Measurements from ENCODE around the gene RPL10.

Gene RPL10

DNA sequence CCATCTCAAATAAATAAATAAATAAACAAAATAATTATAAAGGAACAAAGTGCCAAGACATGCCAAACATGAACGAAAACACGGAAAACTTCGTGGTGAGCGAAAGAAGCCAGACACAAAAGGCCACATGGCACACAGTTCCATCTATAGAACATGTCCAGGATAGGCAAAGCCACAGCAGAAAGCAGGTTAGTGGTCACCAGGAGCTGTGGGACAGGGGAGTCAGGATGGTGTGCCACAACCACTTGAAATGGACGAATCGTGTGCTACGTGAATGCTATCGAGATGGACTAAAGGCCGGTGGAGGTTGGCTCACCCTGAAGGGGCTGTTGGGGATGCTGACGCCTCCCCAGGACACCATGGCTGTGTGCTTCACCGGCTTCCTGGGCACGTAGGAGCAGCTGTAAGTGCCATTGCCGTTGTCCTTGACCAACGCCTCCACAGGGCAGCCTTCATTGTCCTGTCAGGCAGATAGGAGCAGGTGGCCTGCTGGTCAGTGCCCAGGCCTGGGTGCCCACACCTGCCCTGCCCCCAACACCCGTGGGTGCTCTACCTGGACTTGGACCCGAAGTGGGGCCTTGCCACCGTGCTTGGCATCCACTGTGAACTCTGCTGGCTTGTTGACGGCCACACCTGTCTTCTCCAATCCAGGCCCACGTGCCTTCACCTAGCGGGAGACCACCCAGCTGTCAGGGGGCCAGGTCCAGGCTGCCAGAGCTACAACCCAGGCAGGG lies 34.3 kb upstream of the RPL10 start:
- DNase-seq, result no peak

DNA sequence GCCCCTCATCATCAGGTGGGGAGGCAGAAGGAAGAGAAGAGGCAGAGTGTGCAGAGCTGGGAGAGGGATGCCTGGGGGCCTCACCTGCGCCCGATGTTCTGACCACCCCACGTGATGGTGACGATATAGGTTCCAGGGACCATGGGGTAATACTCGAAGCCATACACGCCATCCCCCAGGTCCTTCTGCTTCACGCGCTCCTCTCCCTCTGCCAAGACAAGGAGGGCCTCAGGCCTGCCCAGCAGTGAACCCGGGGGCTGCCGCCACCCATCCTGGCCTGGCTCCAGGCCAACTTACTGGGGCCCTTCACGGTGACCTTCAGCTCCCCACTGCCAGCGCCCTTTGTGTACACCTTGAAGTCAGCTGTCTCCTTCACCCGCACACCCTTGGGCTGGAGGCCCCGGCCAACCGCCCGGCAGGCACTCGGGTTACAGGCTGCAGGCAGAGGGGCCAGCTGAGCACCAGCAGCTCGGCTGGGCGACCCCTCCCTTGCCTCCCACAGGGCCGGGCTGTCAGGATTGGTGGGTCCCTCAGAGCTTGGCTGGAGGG lies 33.1 kb upstream of the RPL10 start:
- DNase-seq, result no peak

DNA sequence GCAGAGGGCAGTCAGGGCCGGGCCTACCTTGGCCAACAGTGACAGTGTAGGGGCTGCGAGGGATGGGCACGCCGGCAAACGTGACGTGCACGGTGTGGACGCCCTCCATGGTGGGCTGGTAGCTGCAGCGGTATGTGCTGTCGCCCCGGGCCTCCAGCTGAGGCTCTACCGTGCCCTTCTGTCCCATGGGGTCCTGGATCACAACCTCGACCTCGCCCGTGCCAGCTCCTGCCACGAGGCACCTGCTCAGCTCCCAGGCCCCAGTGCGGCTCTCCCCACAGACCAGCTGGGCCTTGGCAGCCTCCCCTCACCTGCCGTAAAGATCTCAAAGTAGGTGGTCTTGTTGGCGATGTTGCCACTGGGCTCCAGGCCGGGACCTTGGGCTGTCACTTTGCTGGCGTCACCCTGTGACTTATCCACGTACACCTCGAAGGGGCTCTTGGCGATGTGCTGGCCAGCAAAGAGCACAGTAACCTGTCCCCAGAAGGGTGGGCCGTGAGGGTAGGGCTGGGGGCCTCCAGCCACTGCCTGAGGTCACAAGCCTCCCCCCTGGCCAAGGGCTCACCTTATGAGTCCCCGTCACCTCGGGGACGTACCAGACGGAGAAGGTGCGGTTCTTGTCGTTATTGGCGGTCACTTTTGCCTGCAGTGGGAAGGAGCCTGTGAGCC lies 32.0 kb upstream of the RPL10 start:
- no peak for DNase-seq

DNA sequence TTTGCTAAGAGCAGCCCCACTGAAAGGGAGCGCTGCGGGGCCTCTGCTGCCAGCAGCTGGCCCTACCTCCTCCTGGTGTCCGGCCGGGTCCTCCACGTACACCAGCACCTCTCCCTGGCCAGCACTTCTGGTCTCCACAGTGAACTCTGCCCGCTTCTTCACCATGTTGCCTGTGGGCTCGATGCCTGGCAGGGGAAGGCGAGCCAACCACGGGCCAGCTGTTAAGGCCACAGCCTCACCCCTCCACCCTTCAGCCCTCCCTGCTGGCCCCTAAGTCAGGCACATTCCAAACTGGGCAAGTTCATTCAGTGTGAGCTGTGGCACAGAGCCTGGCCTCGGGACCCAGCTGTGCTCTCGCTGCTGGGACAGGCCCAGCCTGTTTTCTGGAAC lies 31.5 kb upstream of the RPL10 start:
- no peak for DNase-seq

DNA sequence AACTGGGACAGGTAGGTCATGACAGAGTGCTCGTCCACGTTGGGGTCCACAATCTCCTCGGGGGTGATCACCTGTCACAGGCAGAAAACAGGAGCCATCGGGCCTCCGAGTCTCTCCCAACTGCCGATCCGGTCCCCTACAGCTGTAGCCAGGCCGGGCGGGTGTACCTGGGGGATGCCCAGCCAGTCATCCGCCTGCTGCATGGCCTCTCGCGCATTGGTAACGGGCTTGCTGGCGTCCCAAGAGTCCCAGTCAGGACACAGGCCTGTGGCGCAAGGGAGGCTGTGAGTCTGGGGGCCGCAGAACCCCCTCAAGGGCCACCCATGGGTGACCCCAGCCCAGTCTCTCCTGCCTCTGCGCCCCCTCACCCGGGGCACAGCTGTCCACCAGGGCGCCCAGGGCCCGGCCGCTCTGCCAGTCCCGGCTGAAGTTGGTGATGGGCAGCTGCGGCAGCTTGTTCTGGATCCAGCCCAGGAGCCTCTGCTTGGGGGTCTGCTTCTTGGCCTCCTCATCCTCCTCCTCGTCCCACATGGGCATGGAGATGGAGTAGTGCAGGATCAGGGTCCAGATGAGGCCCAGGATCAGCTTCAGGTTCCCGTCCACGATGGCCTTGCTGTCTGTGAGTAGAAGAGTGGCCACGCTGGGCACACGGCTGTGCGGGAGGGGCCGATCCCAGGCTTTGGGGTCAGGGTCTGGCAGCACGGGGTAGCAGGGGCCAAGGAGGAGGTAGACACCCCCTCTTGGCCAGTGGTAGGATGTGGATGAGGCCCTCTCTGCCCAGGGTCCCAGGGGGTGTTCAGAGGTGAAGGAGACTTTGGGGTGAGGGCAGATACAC lies 30.5 kb upstream of the RPL10 start:
- no peak for DNase-seq

DNA sequence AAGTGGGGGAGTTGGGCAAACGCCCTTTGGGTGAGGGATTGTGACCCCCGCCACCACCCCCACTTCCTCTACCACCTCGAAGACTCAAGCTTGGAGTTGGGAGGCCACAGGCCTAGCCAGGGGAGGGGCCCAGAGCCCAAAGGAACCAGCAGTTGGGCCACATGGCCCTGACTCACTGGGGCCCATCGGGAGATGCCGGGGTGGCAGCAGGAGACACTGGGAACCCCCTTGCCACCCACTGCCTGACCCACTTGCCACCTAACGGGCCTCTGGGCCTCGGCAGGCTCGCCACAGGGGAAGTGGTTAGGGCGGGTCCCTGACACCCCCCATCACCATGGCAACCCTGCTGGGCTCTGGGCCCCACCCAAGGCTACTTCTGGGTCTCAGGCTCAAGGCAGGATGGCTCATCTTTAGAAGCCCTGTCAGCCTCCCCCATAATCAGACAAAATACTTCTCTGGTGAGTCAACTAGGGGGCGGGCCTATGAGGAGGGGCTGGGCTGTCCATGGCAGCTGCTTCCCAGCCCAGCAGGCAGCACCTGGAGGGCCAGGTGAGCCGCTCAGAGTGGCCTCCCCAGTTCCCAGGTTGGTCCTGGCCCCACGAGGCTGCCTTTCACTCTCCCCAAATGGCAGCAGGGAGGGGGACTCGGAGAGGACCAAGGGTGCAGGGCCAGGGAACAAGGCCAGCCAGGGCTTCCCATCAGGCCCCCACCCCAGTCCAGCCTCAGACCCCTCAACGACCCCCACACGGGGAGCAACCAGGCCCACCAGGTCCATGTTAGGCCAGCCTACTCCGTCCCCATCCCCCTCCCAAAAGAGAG lies 29.3 kb upstream of the RPL10 start:
- peak; percentile 93 for DNase-seq

DNA sequence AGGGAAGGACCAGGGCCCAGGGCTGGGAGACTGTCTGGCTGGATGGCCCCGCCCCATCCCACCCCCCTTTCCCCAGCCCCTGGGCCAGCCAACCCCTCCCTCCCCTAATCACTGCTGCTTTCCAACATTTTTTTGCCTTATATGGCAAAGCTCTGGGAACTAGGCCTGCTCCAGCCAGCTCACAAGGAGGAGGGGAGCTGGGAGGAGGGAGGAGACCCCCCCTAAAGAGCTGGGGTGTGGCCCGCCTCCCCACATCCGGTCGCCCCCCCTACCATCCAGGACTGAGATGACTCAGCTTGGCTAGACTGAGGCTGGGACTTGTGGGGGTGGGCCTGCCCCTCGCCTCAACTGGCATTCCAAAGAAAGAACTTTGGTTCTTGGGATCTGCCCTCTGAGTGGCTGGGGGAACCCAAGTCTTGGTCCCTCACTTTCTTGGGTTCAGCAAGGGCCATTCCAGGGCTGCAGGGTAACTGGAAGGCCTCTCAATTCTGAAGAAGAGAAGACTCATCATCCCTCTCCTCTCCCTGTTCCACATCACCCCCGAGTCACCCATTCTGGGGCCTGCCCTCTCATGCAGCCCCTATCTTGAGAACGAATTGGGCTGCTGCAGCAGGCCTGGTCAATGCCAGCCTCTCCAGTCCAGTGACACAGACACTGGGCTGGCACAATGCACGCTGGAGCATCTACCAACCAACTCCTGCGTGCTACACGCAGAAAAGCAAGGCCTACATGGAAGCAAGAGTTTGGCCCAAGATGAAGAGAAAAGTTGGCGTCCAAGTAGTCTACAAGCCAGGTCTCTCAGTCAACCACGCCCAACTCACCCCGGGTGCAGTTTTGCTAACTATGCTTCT lies 28.5 kb upstream of the RPL10 start:
- peak; percentile 67 for DNase-seq

DNA sequence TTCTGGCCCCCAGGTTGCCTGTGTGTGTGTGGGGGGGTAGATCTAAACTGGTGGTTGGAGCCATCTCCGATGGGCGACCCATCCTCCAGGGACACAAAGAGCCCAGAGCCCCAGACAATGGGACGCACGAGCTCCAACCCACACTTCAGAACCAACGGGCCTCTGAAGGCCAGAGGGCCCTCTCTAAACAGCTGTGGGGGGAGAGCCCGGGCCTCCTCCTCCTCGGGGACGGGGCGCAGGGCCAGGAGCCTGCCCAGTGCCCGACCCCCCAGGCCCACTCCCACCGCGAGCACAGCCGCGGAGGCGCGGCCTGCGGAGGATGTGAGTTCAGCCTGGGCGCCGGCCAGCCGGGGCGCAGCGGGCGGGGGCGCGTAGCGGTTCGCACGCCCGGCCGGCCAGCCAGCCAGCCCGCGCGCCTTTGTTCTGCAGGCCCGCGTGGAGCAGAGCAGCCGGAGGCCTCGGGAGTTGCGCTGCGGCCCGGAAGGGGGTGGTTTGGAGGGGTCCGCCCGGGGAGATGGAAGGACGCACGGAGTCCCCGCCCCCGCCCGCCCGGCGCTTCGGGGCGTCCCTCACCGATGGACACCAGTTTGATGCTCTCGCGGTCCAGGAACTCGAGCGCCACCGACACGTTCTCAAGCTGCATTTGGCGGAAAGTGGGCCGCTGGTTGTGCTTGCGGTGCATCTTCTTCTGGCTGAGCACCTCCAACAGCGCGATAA lies 27.7 kb upstream of the RPL10 start:
- no peak for DNase-seq

DNA sequence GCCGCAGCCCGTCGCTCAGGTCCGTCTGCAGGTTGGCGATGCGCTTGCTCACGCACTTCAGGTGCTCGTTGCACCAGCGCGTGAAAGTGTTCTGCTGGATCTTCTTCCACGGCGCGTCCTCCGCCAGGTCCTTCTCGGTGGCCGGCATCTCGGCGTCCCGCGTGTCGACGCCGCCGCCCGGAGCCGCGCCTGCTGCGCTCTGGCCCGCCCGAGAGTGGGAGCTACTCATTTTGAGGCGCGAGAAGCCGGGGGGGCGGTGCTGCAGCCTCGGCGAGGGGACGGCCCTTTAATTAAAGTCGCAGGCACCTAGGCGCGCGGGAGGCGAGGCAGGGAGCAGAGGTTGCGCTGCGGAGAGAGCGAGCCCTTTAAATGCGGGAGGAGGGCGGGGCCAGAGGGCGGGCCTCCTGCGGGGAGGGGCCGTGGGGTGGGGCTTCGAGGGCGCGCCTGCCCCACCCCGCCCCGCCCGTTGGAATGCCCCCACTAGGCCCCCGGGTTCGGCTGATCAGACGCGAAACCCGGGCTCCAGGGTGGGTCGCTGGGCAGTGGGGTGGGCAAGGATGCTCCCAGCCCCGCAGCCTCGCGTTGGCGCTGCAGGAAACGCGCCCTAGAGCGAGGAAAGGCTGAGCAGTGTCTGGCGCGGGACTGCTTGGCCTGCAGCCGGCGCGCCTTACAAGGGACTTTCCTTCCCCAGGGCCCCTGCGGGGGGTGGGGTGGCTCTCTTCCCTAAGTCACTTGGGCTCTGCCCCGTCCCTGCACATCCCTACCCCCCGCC lies 27.0 kb upstream of the RPL10 start:
- DNase-seq, result peak; percentile 90

DNA sequence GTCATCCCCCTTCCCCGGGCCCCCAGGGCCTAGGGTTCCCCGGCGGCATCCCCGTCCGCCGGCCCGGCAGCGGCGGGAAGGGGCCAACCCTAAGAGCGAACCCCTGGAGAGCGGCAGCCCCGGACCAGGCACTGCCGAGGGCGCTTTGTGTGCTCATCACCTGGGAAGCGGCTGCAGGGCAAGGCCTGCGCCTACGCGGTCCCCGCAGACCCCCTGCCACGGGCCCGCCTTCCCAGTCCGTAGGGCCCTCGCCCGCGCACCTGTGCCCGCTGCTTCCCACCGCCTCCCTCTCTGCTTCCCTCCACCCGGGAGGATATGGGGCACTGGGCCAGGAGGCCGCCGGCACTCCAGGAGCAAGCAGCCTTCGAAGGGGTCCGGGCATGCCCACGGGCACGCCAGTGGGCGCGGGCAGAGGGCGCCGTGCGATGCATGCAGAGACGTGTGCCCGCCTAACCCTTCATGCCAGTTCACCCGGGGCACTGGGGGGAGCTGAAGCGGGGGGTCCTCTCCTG lies 26.3 kb upstream of the RPL10 start:
- no peak for DNase-seq

DNA sequence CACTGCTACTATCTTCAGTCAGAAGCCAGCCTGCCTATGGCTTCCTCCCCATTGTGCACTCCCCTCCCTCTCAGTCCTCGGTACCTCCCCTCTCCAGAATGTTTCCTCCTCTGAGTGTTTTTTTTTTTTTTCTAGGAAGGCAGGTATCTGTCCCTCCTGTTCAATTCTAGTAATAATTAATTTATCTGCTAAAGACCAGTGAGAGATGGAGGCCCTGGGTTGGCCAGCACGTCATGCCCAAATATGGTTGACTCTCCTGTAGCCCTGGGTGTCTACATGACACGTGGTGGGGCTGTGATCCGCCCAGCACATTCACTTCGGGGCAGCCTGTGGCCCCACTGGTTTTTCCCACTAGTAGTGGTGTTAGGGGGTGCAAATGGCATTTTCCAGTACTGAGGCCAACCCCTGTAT lies 25.6 kb upstream of the RPL10 start:
- DNase-seq, result peak; percentile 20

DNA sequence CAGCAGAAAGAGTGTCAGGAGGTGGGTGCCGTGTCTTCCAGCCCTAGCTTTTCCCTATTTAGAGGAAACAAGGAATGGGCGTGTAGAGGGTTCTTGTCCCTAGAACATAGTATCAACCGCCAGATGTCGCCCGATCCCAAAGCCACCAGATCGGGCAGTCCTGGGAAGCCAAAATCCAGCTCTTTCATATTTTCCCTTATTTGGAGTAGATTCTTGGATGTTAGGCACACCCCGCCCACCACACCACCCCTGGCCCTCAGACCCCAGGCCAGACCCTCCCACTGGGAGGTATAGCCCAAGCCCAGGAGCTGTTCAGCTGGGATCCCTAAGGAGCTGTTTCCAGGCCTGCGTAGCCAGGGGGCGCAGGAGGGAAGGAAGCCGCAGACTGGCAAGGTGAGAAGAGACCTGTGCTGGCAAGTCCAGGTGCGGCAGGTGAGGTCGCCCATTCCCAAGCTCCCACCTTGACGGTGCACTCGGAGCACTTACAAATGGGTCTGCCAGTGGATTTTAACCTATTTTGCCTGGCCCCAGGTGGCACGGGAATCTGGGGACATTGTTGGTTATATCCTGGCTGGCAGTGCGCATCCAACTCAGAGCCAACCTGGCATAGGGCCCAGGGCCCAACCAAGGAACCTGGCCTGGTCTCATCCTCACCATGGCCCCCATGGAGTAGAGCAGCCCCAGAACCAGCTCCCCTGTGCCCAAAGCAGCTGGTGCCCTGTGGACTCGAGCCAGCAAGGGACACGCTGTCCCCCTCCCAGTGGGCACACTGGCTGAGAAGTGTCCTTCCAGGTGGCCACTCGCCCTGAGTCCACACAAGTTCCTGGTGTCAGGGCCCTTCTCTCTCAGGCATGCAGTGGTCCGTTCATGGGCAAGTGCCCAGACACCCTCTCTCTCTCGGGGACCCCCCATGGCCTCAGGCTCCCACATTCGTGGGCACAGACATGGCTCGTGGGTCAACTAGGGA lies 24.6 kb upstream of the RPL10 start:
- DNase-seq, result peak; percentile 9

DNA sequence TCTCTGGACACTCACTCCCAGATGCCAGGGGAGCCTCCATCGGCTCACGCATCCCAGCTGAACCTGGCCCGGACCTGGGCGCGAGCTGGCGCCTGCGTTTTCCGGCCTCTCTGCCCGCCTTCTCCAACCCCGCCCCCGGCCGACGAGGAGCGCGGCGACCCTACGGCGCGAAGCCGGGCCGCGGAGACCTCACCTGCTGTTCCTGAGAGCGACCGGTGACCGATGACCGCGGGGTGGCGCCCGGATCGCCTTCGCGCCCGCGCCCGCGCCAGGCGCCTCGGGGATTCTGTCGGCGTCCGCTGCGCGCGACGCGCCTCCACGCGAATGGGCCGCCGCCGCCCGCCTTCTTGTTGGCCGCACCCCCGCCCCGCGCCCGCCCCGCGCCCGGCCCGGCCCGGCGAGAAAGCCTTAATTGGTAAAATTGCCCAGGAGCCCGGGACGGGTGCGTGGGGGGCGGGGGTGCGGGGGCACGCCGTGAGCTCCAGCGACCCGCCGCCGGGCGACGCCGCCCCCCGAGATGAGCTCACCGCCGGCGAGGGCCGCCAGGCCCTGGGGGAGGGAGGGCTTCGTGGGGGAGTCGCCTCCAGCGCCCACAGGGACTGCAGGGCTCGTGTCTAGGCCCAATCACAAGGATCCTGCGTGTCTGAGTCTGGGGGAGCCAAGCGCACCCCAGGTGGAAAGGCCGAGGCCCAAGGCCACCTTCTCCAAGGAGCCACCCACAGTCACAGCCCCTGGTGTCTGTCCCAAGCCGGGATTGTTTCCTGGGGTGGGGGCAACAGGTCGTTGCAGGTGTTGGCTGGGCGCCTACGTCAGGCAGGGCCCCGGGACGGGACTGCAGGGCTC lies 23.6 kb upstream of the RPL10 start, which contains the start of gene FLNA:
TSS of gene FLNA (minus strand) at position 322 of the 843 bp plus-strand sequence. CDS start 3,389 bp downstream, outside the sequence.
- peak; percentile 14 for DNase-seq

DNA sequence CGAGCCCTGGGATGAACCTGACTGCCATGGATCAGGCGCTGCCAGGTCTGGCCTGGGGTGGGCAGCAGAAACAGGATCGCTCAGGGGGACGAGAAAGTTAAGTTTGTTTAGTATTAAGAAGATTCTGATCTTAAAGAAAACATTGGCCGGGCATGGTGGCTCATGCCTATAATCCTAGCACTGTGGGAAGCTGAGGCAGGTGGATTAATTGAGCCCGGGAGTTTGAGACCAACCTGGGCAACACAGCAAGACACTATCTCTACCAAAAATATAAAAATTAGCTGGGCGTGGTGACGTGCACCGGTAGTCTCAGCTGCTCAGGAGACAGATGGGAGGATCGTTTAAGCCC lies 23.0 kb upstream of the RPL10 start:
- DNase-seq, result no peak

DNA sequence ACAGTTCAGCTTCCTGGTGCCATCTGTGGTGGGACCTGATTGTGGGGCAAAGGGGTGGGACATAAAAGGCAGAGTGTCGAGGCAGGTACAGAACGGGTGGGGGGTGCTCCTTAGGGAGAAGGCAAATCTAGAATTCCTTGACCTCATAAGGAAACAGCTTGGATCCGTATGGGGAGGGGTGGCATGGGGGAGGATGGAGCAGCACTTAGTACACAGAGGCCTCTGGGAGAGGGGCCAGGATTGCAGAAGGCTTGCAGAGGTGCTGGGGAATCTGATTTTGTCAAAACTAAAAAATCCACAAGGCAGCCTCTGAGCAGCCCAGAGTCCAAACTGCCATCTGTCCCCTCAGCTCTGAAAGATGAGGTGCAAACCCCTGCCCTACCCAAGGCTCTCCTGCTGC lies 21.4 kb upstream of the RPL10 start:
- DNase-seq, result no peak

DNA sequence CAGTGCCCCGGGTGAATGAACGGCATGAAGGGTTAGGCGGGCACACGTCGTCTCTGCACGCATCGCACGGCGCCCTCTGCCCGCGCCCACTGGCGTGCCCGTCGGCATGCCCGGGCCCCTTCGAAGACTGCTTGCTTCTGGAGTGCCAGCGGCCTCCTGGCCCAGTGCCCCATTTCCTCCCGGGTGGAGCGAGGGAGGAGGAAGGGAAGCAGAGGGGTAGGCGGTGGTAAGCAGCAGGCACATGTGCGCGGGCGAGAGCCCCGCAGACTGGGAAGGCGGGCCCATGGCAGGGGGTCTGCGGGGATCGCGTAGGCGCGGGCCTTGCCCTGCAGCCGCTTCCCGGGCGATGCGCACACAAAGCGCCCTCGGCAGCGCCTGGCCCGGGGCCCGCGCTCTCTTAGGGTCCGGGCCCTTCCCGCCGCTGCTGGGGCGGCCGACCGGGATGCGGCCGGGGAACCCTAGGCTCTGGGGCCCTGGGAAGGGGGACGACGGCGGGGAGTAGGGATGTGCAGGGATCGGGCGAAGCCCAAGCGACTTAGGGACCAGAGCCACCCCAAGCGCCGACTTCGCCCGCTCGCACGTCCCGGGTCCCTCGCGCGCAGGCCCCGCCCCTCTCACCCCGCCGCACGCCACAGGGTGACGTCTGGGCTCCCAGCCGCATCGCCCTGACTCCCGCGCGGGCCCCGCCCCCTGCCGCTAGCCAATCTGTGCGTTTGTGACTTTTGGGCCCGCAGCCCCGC lies 19.9 kb upstream of the RPL10 start:
- DNase-seq, result no peak

All from stimulated activated naive CD4-positive, alpha-beta T cell treated with Interleukin-2 at 50 U/mL for 16 hours (primary cell).